GM12801 (cell line): ENCODE measurements around the gene ATP13A2.

Source experiments
- TF ChIP-seq, protein P1 (sequence below): IDR thresholded peaks from one replicate; pipeline ENCODE4 v1.5.1; 2011; ENCODE audit warnings: control low read depth; ENCODE audit not compliant: insufficient read length; ENCODE audit errors: extremely low read depth

ATP13A2 gene

DNA sequence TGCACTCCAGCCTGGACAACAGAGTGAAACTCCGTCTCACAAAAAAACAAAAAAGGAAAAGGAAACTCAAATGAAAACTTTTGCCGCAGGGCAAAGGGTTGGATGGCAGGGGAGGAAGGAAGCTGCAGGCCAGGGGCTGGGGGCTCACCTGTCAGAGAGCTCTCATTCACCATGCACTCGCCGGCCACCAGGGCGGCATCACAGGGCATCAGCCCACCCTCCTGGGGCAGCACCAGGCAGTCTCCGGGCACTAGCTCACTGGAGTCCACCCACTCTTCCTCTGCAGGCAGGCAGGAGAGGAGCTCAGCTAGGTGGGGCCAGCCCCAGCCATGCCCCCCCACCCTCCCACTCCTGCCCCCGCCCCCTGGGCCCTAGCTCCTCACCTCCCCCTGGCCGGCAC is 11.9 kb downstream of the ATP13A2 start:
- TF ChIP-seq, protein P1, sequence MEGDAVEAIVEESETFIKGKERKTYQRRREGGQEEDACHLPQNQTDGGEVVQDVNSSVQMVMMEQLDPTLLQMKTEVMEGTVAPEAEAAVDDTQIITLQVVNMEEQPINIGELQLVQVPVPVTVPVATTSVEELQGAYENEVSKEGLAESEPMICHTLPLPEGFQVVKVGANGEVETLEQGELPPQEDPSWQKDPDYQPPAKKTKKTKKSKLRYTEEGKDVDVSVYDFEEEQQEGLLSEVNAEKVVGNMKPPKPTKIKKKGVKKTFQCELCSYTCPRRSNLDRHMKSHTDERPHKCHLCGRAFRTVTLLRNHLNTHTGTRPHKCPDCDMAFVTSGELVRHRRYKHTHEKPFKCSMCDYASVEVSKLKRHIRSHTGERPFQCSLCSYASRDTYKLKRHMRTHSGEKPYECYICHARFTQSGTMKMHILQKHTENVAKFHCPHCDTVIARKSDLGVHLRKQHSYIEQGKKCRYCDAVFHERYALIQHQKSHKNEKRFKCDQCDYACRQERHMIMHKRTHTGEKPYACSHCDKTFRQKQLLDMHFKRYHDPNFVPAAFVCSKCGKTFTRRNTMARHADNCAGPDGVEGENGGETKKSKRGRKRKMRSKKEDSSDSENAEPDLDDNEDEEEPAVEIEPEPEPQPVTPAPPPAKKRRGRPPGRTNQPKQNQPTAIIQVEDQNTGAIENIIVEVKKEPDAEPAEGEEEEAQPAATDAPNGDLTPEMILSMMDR, result no peak

DNA sequence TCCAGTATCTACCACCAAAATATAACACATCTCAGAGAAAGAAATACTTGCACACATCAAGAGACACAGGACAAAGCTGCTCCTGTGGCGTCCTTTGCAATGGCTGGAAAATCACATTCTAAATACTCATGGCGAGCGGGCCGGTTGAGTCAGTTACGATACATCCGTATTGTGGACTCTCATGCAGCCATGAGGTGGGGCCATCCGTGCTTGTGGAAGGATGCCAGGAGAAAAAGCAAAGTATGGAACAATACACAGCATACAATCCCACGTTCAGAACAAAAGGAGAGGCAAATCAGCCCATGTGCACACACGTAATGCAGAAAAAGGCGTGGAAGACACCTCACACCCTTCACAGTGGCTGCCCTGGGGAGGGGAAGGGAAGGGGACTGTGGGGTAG is 13.1 kb downstream of the ATP13A2 start:
- TF ChIP-seq, protein P1, result no peak

DNA sequence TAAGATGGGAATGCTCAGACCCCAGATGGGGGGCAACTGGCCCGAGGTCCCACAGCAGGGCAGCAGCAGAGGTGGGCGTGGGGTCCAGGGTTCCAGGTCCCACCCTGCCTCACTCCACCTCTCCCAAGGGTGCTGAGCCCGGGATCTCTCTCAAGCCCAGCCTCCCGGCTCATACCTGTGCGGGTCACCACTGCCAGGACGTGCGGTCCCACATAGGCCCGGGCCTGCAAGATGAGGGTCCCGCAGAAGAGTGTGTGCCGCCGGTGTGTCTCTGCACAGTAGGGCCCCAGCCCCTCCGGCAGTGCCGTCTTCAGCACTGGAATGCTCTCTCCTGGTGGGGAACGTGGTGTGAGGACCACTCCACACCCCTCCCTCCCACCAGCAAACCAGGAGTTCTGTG is 14.9 kb downstream of the ATP13A2 start:
- TF ChIP-seq, protein P1, result no peak

DNA sequence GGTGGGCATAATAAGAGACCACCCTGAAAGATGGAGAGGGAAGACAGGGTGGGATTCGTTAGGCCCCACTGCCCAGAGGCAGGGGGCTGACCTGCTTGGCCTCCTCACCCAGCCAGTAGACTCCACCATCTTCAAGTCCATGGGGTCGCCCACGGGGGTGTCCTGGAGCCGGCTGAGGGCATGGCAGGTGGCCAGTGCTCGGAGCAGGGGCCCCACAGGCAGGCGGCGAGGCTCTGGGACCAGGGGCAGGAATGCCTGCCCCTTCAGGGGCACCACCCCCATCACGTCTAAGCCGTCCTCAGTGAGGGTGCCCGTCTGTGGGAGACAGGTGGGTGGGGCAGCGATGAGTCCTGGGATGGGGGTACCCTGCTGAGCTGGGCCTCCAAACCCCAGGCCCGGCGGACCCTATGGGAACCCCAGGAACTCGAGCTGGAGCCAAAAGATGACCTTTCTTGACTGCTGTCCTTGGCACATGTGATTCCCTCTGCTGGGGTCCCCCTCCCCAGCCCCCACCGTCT is 18.1 kb downstream of the ATP13A2 start:
- TF ChIP-seq, protein P1, result no peak

DNA sequence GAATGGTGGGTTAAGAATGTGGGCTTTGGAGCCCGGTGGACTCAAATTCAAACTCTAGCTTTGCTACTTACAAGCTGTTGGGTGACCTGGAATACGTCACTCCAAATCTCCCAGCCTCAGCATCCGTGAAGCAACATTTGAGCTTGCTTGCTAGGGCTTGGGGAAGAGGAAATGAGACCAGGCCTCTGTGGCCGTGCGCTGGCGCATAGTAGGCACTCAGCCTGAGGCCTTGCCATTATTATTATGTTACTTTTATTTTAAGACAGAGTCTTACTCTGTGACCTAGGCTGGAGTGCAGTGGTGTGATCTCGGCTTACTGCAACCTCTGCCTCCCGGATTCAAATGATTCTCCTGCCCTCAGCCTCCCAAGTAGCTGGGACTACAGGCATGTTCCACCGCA is 19.1 kb downstream of the ATP13A2 start:
- TF ChIP-seq, protein P1, result no peak

DNA sequence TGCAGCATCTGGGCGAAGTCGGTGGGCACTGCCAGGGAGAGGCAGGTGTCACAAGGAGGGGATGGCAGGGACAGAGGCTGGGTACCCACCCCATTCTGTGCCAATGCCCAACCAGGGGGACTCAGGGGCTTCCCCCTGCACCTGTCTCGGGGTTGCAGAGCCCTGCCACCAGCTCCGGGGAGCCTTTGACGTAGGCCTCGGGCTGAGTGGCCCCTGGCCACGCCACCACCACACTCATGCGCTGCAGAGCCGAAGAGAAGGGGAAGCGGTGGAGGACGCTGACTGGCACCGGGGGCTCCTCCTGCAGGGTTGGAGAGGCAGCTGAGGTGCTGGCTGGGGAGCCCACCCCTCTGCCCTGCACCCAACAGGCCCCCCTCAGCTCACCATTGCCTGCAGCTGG is 19.6 kb downstream of the ATP13A2 start:
- TF ChIP-seq, protein P1, result no peak

DNA sequence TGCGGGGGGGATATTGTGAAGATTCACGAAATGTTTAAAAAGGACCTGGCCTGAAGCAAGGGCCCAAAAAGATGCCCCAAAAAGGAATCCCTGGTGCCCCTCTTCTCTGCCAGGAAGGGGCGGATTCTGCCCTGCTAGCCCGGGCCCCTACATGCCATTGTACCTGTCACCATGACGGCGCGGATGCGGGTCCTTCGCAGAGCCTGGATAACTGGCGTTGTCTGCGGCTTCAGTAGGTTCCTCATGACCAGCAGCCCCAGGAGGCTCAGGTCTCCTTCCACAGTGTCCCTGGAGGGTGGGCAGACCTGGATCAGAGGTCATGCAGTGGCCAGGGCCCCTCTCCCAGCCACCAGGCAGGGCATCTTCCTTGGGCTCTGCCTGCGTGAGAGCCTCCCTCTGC is 20.2 kb downstream of the ATP13A2 start:
- TF ChIP-seq, protein P1, result no peak
